Measurements from ENCODE around the gene GNG7. TPM values are rescaled to one million over a fixed set of nuclear protein-coding genes. Genes with fewer than 3 reads are reported as not detected.

The GNG7 gene
- total RNA-seq, 2 experiments from 2014 or later = 1.1 to 1.2 TPM

DNA sequence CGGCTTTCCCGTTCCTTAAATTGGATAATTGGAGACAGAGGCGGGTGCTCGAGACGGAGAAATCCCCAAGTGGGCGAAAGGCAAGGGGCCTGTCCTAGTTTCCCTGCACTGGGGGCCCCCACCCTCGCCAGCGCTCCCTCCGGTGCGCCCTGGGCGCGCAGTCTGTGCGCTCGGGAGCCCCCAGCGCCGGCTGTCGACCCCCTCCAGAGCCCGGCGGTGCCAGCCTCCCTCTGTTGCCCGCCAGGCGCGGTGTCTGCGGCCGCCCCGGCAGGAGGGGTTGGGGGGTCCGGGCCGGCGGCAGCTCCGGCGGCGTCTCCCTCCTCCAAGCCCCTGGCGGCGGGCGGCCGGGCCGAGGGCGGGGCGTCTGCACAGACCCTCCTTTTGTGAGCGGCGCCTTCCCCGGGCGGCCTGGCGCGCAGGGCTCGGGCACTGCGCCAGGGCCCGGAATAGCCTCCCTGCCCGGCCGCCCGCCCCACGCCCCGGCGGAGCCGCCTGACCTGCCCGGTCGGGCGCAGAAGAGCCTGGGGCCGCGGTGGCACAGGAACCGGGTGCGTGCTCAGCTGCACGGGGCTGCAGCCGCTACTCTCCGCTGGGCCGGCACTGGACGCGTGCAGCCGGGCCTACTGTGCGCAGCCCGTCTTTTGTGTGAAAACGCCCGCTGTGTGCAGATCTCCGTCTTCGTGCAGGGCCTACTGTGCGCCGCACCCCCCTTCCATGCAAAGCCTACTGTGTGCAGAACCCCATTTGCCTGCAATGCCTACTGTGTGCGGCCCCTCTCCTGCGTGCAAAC is 213.4 kb downstream of the GNG7 start:
- ChIA-PET CTCF (no interaction called here), POLR2A (no interaction called here)
- Mint-ChIP-seq H3K9me3 (no peaks in the 10 kb centered on the region), H3K27ac (peak overlapping the region; percentile 13), H3K4me1 (peaks cover 33% of the 10 kb centered on the region), H3K36me3 (ENCODE audit: low read depth) (peaks cover 4% of the 10 kb centered on the region), H3K4me3 (peak overlapping the region; percentile 10), H3K27me3 (peaks cover 48% of the 10 kb centered on the region)
- no peak for DNase-seq

DNA sequence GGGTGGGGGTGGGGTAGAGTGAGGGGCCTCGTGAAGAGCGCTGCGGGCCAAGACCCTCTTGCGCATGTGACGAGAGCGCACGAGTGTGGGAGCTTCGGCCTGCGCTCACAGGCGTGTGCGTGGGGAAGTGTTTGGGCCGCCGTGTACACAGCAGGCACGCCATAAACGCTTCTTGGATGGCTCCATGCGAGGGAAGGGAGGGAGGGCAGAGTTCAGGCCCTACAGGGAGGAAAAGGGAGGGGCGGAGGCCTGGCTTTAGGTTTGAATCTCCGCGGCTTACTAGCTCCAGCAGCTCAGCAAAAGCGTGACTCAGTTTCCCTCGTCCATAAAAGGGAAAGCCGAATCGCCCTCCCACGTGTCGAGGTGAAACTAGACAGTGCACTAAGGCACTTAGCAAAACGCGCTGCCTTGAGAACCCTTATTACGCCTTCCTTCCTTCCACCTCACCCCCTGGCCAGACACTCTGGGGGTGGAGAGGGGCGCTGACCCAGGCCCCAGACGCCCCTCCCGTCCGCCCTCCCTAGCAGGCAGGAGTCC is 214.0 kb downstream of the GNG7 start:
- peaks cover 26% of the 10 kb centered on the region for H3K4me1 Mint-ChIP-seq
- no peak overlapping the region for H3K27ac Mint-ChIP-seq
- no peak overlapping the region for H3K4me3 Mint-ChIP-seq
- peaks cover 42% of the 10 kb centered on the region for H3K27me3 Mint-ChIP-seq
- ChIA-PET CTCF (interaction anchor here (1.1 kb wide), 1 partner anchor 12 kb away, joined by 3 read pairs; the partner anchor contains the start of gene GADD45B), POLR2A (no interaction called here)
- no peak for DNase-seq
- H3K9me3 Mint-ChIP-seq = peaks cover 5% of the 10 kb centered on the region
- peaks cover 4% of the 10 kb centered on the region for H3K36me3 Mint-ChIP-seq (ENCODE audit: low read depth)

DNA sequence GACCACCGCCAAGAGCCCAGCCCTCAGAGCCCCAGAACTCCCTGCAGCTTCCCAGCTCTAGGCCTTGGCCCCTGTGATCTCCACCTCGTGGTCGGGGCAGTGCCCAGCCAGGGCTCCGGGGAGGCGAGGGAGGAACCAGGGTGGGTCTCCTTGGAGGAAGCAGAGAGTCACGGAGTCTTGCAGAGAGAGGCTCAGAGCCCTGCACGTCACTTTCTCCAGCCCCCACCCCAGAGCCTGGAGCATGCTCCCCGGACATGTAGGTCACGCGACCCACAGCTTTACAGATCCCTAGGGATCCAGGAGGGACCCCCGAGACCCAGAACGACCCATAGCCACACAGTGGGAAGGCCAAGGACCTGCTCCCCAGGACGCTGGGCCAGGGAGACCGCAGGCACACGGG is 214.7 kb downstream of the GNG7 start:
- ChIA-PET CTCF (interaction anchor here (1.1 kb wide), 1 partner anchor 12 kb away, joined by 3 read pairs; the partner anchor contains the start of gene GADD45B), POLR2A (interaction anchor here (0.6 kb wide), 1 partner anchor 202 kb away, joined by 5 read pairs; no protein-coding TSS in a partner anchor)
- Mint-ChIP-seq H3K4me1 (peaks cover 25% of the 10 kb centered on the region), H3K27me3 (peaks cover 42% of the 10 kb centered on the region), H3K9me3 (peaks cover 9% of the 10 kb centered on the region), H3K27ac (no peak overlapping the region), H3K4me3 (no peak overlapping the region), H3K36me3 (ENCODE audit: low read depth) (peaks cover 4% of the 10 kb centered on the region)
- no peak for DNase-seq

DNA sequence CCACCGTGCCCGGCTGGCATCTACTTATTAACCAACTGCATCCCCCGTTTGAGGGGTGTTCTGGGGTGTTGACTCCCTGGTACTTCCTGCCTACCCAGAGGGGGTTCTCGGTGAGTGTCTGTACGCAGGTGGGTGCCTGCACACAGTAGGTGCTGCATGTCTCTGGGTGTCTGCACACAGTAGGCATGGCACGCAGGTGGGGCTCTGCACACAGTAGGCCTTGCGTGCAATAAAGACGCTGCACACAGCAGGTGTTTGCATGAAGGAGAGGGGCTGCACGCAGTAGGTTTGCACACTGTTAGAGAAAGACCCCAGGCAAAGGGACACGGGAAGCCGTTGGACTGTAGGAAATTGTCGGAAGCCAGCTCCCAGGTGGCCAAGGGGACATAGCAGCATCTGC is 215.4 kb downstream of the GNG7 start:
- no peak for DNase-seq
- Mint-ChIP-seq H3K4me1 (peaks cover 21% of the 10 kb centered on the region), H3K4me3 (no peak overlapping the region), H3K27ac (no peak overlapping the region), H3K9me3 (peaks cover 9% of the 10 kb centered on the region), H3K27me3 (peaks cover 36% of the 10 kb centered on the region), H3K36me3 (ENCODE audit: low read depth) (peaks cover 4% of the 10 kb centered on the region)
- POLR2A ChIA-PET = interaction anchor here (0.6 kb wide), 1 partner anchor 203 kb away, joined by 5 read pairs; no protein-coding TSS in a partner anchor
- CTCF ChIA-PET = no interaction called here

DNA sequence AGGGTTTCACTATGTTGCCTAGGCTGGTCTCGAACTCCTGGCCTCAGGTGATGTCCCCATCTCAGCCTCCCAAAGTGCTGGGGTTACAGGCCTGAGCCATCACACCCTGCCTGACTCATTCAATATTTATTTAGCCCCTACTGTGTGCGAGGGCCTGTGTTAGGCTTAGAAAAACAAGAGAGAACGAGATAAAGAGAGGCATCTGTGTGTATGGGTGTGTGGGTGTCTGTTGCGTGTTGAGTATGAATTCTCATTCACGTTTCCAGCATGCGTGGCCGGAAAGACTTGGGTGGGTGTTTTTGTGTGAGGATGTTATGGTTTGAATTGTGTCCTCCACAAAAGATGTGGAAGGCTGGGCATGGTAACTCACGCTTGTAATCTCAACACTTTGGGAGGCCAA is 217.1 kb downstream of the GNG7 start:
- Mint-ChIP-seq H3K4me1 (peaks cover 8% of the 10 kb centered on the region), H3K27me3 (peaks cover 25% of the 10 kb centered on the region), H3K4me3 (no peak overlapping the region), H3K27ac (no peak overlapping the region), H3K36me3 (ENCODE audit: low read depth) (peaks cover 4% of the 10 kb centered on the region), H3K9me3 (peaks cover 13% of the 10 kb centered on the region)
- CTCF ChIA-PET = interaction anchor here (1.2 kb wide), 1 partner anchor 9 kb away, joined by 3 read pairs; the partner anchor contains the start of gene GADD45B
- POLR2A ChIA-PET = no interaction called here
- DNase-seq = no peak

DNA sequence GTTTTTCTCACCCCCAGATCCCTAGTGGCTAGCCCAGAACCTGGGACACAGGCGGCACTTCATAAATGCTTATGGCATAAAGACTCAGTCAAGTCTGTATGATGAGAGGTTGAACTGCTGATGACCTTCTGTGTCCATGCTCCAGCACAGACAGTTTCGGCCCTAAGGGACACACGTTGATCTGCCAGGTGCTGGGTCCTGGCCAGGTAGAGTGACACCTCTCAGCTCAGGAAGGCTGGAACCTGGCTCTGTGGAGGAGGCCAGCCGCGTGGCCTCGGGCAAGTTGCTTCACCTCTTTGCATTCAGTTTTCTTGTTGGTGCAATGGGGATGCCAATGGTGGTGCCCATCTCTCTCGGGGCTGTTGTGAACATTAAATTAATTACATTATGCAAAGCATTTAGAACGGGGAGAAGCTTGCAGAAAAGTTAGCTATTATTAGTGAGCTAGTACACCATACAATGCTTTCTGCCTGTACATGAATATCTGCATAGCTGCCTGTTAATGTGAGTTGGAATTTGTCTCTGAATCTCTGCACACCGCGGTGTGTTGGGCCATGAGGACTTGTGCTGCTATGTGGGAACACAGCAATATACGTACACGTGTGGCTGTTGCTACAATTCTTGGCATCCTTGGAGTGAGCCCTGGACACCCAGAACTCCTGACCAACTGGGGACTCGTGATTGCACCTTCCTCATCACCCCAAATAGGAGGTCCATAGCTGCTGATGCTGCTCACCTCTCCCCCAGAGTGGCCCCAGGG is 218.1 kb downstream of the GNG7 start:
- Mint-ChIP-seq H3K36me3 (ENCODE audit: low read depth) (no peaks in the 10 kb centered on the region), H3K4me1 (peaks cover 10% of the 10 kb centered on the region), H3K27ac (no peak overlapping the region), H3K9me3 (peaks cover 13% of the 10 kb centered on the region), H3K4me3 (no peak overlapping the region), H3K27me3 (peaks cover 17% of the 10 kb centered on the region)
- ChIA-PET POLR2A (no interaction called here), CTCF (interaction anchor here (1.0 to 1.5 kb wide), 3 partner anchors 8 to 127 kb away, joined by 3 to 4 read pairs (median 3); partner anchors contain the start of gene GADD45B)
- no peak for DNase-seq

DNA sequence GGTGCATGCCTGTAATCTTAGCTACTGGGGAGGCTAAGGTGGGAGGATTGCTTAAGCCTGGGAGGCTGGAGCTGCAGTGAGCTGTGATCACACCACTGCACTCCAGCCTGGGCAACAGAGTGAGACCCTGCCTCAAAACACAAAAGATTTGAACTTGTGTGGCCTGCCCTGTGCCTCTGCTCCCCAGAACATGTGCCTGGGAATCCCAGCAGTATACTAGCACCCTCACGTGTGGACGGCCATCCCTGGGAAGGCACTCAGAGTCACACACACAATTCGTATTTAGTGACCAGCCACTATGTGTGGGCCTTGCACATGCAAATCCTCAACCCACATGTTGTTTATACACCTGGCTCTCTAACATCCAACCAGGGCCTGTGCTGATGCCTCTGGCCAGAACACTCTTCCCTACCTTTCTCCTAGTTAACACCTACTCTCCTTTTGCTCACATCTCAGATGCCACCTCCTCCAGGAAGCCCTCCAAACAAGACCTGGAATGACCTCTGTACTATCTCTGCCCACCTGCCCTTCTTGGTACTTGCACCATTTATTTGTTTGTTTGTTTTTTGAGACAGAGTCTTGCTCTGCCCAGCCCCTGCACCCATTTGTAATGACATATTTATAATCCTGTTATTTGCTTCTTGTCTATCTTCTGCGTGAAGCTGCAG is 218.9 kb downstream of the GNG7 start:
- H3K27me3 Mint-ChIP-seq = peaks cover 14% of the 10 kb centered on the region
- no peak overlapping the region for H3K4me3 Mint-ChIP-seq
- no peak overlapping the region for H3K27ac Mint-ChIP-seq
- ChIA-PET POLR2A (no interaction called here), CTCF (interaction anchor here (1.0 to 1.5 kb wide), 2 partner anchors 15 to 128 kb away, joined by 3 to 4 read pairs; no protein-coding TSS in a partner anchor)
- peaks cover 10% of the 10 kb centered on the region for H3K4me1 Mint-ChIP-seq
- peaks cover 13% of the 10 kb centered on the region for H3K9me3 Mint-ChIP-seq
- H3K36me3 Mint-ChIP-seq (ENCODE audit: low read depth) = peaks cover under 1% of the 10 kb centered on the region
- DNase-seq = no peak

DNA sequence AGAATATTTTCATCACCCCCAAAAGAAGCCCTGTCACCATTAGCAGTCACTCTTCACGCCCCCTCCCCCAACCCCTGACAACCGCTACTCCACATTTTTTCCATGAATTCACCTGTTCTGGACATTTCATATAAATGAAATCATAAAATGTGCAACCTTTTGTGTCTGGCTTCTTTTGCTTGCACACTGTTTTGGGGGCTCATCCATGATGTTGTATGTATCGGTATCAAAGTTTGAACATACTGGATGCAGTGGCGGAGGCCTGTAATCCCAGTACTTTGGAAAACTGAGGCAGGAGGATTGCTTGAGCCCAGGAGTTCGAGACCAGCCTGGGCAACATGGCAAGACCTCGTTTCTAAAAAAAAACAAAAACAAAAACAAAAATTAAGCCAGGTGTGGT is 219.4 kb downstream of the GNG7 start:
- Mint-ChIP-seq H3K27ac (no peak overlapping the region), H3K27me3 (peaks cover 10% of the 10 kb centered on the region), H3K4me1 (peaks cover 14% of the 10 kb centered on the region), H3K4me3 (no peak overlapping the region), H3K36me3 (ENCODE audit: low read depth) (peaks cover 6% of the 10 kb centered on the region), H3K9me3 (peaks cover 13% of the 10 kb centered on the region)
- POLR2A ChIA-PET = no interaction called here
- DNase-seq = no peak
- CTCF ChIA-PET = no interaction called here

DNA sequence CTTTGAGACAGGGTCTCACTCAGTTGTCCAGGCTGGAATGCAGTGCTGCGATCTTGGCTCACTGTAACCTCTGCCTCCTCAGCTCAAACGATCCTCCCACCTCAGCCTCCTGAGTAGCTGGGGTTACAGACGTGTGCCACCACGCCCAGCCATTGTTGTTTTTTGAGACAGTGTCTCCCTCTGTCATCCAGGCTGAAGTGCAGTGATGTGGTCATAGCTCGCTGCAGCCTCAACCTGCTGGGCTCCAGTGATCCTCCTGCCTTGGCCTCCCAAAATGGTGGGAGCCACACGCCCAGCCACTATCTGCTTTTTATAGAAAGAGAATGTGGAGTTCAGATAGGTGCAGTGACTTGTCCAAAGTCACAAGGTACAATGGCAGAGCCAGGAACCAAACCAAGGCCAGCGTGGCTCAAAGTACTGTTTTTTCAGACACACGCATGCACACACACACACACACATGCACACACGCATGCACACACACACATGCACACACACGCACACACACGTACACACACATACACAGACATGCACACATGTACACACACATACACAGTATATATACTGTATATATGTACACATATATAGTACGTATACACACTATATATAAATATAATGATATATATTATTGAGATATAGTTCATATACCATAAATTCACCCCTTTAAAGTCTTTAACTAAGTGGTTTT is 220.0 kb downstream of the GNG7 start:
- ChIA-PET CTCF (interaction anchor here (0.9 kb wide), 1 partner anchor 70 kb away, joined by 3 read pairs; no protein-coding TSS in a partner anchor), POLR2A (no interaction called here)
- Mint-ChIP-seq H3K27ac (no peak overlapping the region), H3K36me3 (ENCODE audit: low read depth) (peaks cover 12% of the 10 kb centered on the region), H3K27me3 (peaks cover 4% of the 10 kb centered on the region), H3K9me3 (peaks cover 13% of the 10 kb centered on the region), H3K4me1 (peaks cover 17% of the 10 kb centered on the region), H3K4me3 (no peak overlapping the region)
- DNase-seq = no peak

DNA sequence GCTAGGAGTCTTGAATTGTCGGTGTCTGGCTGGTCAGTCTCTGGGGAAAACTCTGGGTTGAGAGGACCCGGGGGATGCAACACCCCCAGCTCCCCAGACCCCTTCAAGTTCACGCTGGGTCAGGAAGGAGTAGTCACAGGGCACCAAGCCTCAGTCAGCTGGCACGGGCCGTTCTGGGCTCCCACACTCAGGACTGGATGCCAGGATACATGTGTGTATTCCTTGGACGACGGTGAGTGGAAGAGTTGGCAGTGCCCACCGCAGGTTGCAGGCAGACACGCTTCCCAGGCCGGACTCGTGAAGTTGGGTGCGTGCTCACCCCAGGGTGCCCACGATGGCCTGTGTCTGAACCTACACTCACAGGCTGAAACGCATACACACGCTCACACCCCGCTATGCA is 221.0 kb downstream of the GNG7 start:
- H3K27me3 Mint-ChIP-seq = no peaks in the 10 kb centered on the region
- peaks cover 13% of the 10 kb centered on the region for H3K9me3 Mint-ChIP-seq
- DNase-seq = no peak
- CTCF ChIA-PET = interaction anchor here (0.8 to 1.3 kb wide), 3 partner anchors 71 to 132 kb away, joined by 3 to 5 read pairs (median 3); no protein-coding TSS in a partner anchor
- peaks cover 17% of the 10 kb centered on the region for H3K4me1 Mint-ChIP-seq
- no peak overlapping the region for H3K27ac Mint-ChIP-seq
- H3K4me3 Mint-ChIP-seq = no peak overlapping the region
- POLR2A ChIA-PET = no interaction called here
- peaks cover 22% of the 10 kb centered on the region for H3K36me3 Mint-ChIP-seq (ENCODE audit: low read depth)

DNA sequence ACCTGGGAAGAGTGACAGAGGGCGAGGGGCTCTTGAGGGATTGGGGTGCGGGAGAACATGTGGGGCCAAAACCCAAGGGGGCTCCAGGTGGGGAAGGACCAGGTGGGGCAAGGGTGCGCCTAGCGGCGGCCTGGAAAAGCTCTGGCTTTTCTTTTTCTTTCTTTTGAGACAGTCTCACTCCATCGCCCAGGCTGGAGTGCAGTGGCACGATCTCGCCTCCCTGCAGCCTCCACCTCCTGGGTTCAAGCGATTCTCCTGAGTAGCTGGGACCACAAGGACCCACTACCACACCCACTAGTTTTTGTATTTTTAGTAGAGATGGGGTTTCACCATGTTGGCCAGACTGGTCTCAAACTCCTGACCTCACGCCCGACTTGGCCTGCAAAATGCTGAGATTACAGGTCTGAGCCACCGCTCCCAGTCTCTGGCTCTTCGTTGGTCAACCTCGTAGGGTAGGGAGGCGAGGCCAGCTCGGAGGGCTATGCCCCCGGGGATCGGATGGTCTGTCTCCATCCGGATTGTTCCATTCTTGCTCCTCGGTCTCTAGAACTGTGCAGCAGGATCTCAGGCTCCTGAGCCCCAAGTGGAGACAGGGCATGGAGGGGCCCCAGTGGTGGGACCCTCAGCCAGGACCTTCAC is 222.8 kb downstream of the GNG7 start:
- H3K9me3 Mint-ChIP-seq = peaks cover 13% of the 10 kb centered on the region
- H3K4me3 Mint-ChIP-seq = peak overlapping the region; percentile 63
- H3K4me1 Mint-ChIP-seq = peaks cover 17% of the 10 kb centered on the region
- DNase-seq = no peak
- no peaks in the 10 kb centered on the region for H3K27me3 Mint-ChIP-seq
- peaks cover 25% of the 10 kb centered on the region for H3K36me3 Mint-ChIP-seq (ENCODE audit: low read depth)
- peak overlapping the region; percentile 72 for H3K27ac Mint-ChIP-seq
- CTCF ChIA-PET = interaction anchor here (0.7 to 0.9 kb wide), 2 partner anchors 131 to 500 kb away, joined by 4 read pairs; no protein-coding TSS in a partner anchor
- POLR2A ChIA-PET = no interaction called here

All from activated CD4-positive, alpha-beta T cell treated with anti-CD3 and anti-CD28 coated beads, Interleukin-2, amount 10 ng/mL, durations not matched to agents 7 days and 5 days (primary cell).